ENCODE results near the gene VSTM4.

- TF ChIP-seq CTCF (IDR thresholded peaks at IDR 0.05): no peak
- no peak for TF ChIP-seq REST (IDR thresholded peaks at IDR 0.05; ENCODE audit: low read depth, low read length)
- no peak for TF ChIP-seq MXI1 (IDR thresholded peaks at IDR 0.05; ENCODE audit: low read depth, low read length)
- TF ChIP-seq FOSL2 (IDR thresholded peaks at IDR 0.05; ENCODE audit: borderline replicate concordance, low read depth): no peak
- TF ChIP-seq EZH2phosphoT487 (IDR thresholded peaks at IDR 0.05; ENCODE audit: borderline replicate concordance, low read depth): no peak
- TF ChIP-seq TEAD4 (IDR thresholded peaks at IDR 0.05; ENCODE audit: borderline replicate concordance, insufficient read depth): no peak
- no peak for TF ChIP-seq RAD21 (IDR thresholded peaks at IDR 0.05; ENCODE audit: low read length)
- TF ChIP-seq GABPA (IDR thresholded peaks at IDR 0.05; ENCODE audit: low read depth): no peak
- no peak for TF ChIP-seq FOXM1 (IDR thresholded peaks at IDR 0.05; ENCODE audit: low read depth)
- TF ChIP-seq USF1 (IDR thresholded peaks at IDR 0.05; ENCODE audit: borderline replicate concordance, low read depth): no peak
- no peak for TF ChIP-seq POLR2AphosphoS5 (IDR thresholded peaks at IDR 0.05; ENCODE audit: low read depth, low read length)
Observed at GRCh38 chr10:49128854-49129253, 13.5 kb upstream of the VSTM4 start.
